ENCODE measurements around the gene PAPPA2. TPM values are rescaled to one million over a fixed set of nuclear protein-coding genes. Genes with fewer than 3 reads are reported as not detected.

Gene PAPPA2
- total RNA-seq, 2 experiments from 2014 or later = 0.19 TPM; not detected in 1

GRCh38 chr1:176605176-176605575, 142.2 kb downstream of the PAPPA2 start:
- no peaks in the 10 kb centered on the region for H3K36me3 ChIP-seq (ENCODE audit: insufficient read depth, low read length)
- H3K79me2 ChIP-seq (ENCODE audit: insufficient read depth, low read depth, low read length) = no peaks in the 10 kb centered on the region
- H3K4me1 ChIP-seq (ENCODE audit: insufficient read depth, low read length, poor library complexity, severe bottlenecking) = no peaks in the 10 kb centered on the region
- no peak for TF ChIP-seq CTCF (conservative IDR thresholded peaks at IDR 0.05; ENCODE audit: low read length)
- no peak for TF ChIP-seq EZH2phosphoT487 (IDR thresholded peaks at IDR 0.05; ENCODE audit: borderline replicate concordance, low read depth, low read length)
- no TSS peak for BruUV-seq (replicated peaks)
- no peak for DNase-seq (ENCODE audit: low spot score)
- no peak overlapping the region for H3K4me3 ChIP-seq (ENCODE audit: low read depth, low read length, poor library complexity, severe bottlenecking)
- no peaks in the 10 kb centered on the region for H3K9me2 ChIP-seq (ENCODE audit: insufficient read depth, low read length)
- H3K27ac ChIP-seq (ENCODE audit: low read depth, low read length, poor library complexity, severe bottlenecking) = no peak overlapping the region
- intact Hi-C loops (cut with micrococcal nuclease; ENCODE audit: unreplicated experiment) = no loop called here
- ChIA-PET CTCF (ENCODE audit: unreplicated experiment) (no interaction called here), POLR2A (no interaction called here)
- H3K4me2 ChIP-seq (ENCODE audit: low read length) = no peak overlapping the region
- no peak overlapping the region for H2AFZ ChIP-seq (ENCODE audit: low read length)
- no peaks in the 10 kb centered on the region for H3K9me3 ChIP-seq (ENCODE audit: low read length)
- H4K20me1 ChIP-seq (ENCODE audit: insufficient read depth, low read length) = no peaks in the 10 kb centered on the region

- H3K4me3 ChIP-seq (ENCODE audit: low read depth, low read length, poor library complexity, severe bottlenecking) = no peak overlapping the region
- intact Hi-C loops (cut with micrococcal nuclease; ENCODE audit: unreplicated experiment) = no loop called here
- no peak overlapping the region for H3K27ac ChIP-seq (ENCODE audit: low read depth, low read length, poor library complexity, severe bottlenecking)
- ChIA-PET POLR2A (no interaction called here), CTCF (ENCODE audit: unreplicated experiment) (interaction anchor here (0.6 kb wide), 1 partner anchor 1532 kb away, joined by 3 read pairs; no protein-coding TSS in a partner anchor)
- H3K9me2 ChIP-seq (ENCODE audit: insufficient read depth, low read length) = no peaks in the 10 kb centered on the region
- no peak overlapping the region for H2AFZ ChIP-seq (ENCODE audit: low read length)
- TF ChIP-seq EZH2phosphoT487 (IDR thresholded peaks at IDR 0.05; ENCODE audit: borderline replicate concordance, low read depth, low read length) = no peak
- no peak for TF ChIP-seq CTCF (conservative IDR thresholded peaks at IDR 0.05; ENCODE audit: low read length)
- H3K79me2 ChIP-seq (ENCODE audit: insufficient read depth, low read depth, low read length) = no peaks in the 10 kb centered on the region
- no peaks in the 10 kb centered on the region for H3K4me1 ChIP-seq (ENCODE audit: insufficient read depth, low read length, poor library complexity, severe bottlenecking)
- no peak for DNase-seq (ENCODE audit: low spot score)
- H3K9me3 ChIP-seq (ENCODE audit: low read length) = no peaks in the 10 kb centered on the region
- H4K20me1 ChIP-seq (ENCODE audit: insufficient read depth, low read length) = no peaks in the 10 kb centered on the region
- H3K4me2 ChIP-seq (ENCODE audit: low read length) = no peak overlapping the region
- no peaks in the 10 kb centered on the region for H3K36me3 ChIP-seq (ENCODE audit: insufficient read depth, low read length)
- BruUV-seq (replicated peaks) = no TSS peak
These were observed 146.8 kb downstream of the PAPPA2 start for GRCh38 chr1:176609556-176610408.

- DNase-seq (ENCODE audit: low spot score) = no peak
- H3K79me2 ChIP-seq (ENCODE audit: insufficient read depth, low read depth, low read length) = no peaks in the 10 kb centered on the region
- intact Hi-C loops (cut with micrococcal nuclease; ENCODE audit: unreplicated experiment) = no loop called here
- no peaks in the 10 kb centered on the region for H3K9me2 ChIP-seq (ENCODE audit: insufficient read depth, low read length)
- no peak overlapping the region; the same call in 1 of the 2 replicates for H2AFZ ChIP-seq (ENCODE audit: low read length)
- no peak overlapping the region for H3K4me2 ChIP-seq (ENCODE audit: low read length)
- no peaks in the 10 kb centered on the region for H3K36me3 ChIP-seq (ENCODE audit: insufficient read depth, low read length)
- CTCF ChIA-PET (ENCODE audit: unreplicated experiment) = no interaction called here
- no peak overlapping the region for H3K4me3 ChIP-seq (ENCODE audit: low read depth, low read length, poor library complexity, severe bottlenecking)
- BruUV-seq (replicated peaks) = no TSS peak
- TF ChIP-seq EZH2phosphoT487 (IDR thresholded peaks at IDR 0.05; ENCODE audit: borderline replicate concordance, low read depth, low read length) (no peak), CTCF (conservative IDR thresholded peaks at IDR 0.05; ENCODE audit: low read length) (no peak)
- no peaks in the 10 kb centered on the region for H4K20me1 ChIP-seq (ENCODE audit: insufficient read depth, low read length)
- H3K27ac ChIP-seq (ENCODE audit: low read depth, low read length, poor library complexity, severe bottlenecking) = no peak overlapping the region
- H3K9me3 ChIP-seq (ENCODE audit: low read length) = no peaks in the 10 kb centered on the region
- POLR2A ChIA-PET = interaction anchor here (0.5 kb wide), 1 partner anchor 764 kb away, joined by 5 read pairs; no protein-coding TSS in a partner anchor
- H3K4me1 ChIP-seq (ENCODE audit: insufficient read depth, low read length, poor library complexity, severe bottlenecking) = no peaks in the 10 kb centered on the region
These were observed 149.8 kb downstream of the PAPPA2 start for GRCh38 chr1:176612791-176613190.

All from OCI-LY7 (cell line).